Activated T-cell treated with anti-CD3 and anti-CD28 coated beads for 48 hours (primary cell): Measurements from ENCODE around the gene NPHP4.

Experiments
- DNase-seq: peaks from one replicate; pipeline ENCODE4 v3.0.0-alpha.2; 2020; ENCODE audit warnings: low read depth

NPHP4 gene

GRCh38 chr1:5828308-5828935 lies 163.8 kb downstream of the NPHP4 start:
- no peak for DNase-seq

DNA sequence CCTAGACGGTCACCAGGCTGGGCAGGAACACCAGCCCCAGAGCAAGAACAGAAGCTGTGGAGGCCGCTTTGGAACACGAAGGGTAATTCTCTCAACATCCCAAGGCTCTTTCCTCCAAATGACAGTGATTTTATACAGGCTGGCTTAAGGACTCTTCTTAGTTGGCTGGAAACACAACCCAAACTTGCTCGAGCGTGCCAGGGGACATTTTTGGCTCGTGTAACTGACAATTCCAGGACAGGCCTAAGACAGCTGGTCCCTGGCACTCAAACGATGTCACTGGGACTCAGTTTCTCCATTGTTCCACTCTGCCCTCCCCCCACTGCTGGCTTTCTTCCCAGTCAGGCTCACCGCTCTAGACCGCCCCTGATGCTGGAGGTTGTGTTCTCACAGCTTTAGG lies 164.7 kb downstream of the NPHP4 start:
- no peak for DNase-seq

DNA sequence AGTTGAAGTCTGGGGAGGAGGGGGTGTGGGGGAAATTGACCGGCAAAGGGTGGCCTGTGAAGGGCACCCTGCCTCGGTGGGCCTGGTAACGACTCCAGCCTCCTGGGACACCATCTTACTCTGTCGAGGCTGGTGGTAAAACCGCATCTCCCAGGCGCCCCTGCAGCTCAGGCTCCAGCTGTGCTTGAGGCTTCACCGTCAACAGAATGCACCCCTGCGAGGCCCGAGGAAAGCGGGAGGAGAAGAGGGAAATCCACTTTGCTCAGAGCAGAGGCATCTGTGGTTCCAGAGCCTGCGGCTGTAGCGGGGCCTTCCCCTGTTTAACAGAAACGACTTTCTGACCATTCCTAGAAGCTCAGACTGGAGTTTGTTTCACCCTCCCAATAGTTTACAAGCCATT lies 165.6 kb downstream of the NPHP4 start:
- DNase-seq: no peak

GRCh38 chr1:5822726-5823125 lies 169.5 kb downstream of the NPHP4 start:
- no peak for DNase-seq

- DNase-seq: no peak
Measured at GRCh38 chr1:5822266-5822665, 170.0 kb downstream of the NPHP4 start.

DNA sequence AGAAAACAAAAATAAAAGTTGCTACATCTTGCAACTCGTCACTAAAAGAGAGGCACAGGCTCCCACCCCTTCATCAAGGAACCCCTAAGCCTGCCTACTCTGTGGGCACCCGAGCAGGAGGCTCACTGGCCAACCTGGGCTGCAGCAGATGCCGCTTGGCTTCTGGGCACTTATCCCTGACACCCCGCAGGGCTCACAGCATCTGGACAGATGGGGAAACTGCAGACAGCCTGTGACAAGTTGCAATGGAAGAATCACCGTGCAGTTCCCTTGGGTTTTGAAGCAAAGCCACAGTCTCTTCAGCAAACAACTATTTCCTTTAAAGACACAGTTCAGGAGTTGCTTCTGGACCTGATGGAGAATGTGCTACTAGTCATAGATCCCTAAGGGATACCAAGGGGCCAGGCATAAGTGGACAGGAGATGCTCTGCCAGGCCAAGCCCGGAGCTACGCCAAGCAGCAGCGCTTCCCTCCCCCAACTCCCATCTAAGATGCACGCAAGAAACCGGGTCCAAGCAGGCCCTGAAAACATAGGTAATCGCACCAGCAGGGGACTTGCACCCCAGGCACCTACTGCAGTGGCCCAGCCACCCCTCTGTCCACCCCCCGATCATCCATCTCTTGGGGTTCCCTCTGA lies 170.6 kb downstream of the NPHP4 start:
- DNase-seq: no peak

- no peak for DNase-seq
Measured at GRCh38 chr1:5820026-5820421, 172.2 kb downstream of the NPHP4 start.

DNA sequence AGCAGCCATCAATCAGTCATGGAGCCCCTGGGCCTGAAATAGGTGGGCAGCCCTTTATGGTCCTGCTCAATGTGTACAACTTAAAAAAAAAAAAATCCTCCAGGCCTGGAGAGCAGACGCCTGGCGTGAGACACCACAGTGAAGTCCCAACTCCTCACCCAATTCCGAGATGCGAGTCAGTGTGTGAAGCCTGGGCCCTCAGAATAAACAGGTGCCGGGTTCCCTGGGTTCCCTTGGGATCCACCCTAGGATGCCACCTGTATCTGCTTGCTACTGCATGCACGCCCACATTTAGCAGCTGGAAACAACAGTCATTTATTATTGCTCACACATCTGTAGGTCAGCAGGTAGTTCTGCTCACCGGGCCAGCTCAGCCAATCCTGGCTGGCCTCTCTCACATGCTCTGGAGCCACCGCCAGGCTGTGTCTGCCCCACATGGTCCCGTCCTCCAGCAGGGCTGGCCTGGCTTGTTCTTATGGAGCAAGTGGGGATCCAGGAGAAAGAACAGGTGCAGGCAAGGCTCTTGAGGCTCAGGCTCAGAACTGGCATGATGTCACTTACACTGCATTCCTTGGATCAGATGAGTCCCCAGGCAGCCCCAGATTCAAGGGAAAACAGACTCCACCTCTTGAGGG lies 172.7 kb downstream of the NPHP4 start:
- no peak for DNase-seq

- no peak for DNase-seq
Measured at GRCh38 chr1:5818755-5819154, 173.5 kb downstream of the NPHP4 start.

DNA sequence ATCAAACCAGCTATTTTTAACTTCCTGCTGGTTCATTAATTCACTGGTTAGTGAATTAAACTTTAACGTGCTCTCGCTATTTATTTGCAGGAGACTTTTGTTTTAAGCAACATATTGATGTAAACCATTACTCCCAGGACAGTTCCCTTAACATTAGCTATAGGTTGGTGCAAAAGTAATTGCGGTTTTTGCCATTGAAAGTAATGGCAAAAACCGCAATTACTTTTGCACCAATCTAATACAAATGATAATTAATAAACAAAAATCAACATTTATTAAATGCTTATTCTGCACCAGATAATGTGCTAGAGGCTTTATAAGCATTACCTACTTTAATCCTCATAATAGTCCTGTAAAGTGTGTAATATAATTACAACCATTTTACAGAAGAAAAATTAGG lies 176.5 kb downstream of the NPHP4 start:
- no peak for DNase-seq

DNA sequence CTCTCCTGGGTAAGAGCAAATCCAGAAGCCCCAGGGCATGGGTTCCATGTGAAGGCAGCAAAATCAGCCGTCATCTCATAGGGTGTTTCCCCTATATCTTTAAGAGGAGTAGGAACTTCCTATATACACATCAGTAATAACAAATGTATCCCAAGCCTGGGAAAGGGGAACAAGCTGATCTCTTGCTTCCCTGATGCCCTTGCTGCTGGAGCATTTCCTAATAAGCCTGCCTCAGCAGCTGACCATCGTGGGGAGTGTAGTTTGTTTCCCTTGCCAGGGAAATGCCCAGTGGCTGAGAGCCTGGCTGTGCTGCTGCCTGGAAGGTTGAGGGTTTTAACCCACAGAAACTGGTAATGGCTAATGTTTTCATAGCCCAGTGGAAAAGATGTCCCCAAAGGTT lies 177.0 kb downstream of the NPHP4 start:
- no peak for DNase-seq

DNA sequence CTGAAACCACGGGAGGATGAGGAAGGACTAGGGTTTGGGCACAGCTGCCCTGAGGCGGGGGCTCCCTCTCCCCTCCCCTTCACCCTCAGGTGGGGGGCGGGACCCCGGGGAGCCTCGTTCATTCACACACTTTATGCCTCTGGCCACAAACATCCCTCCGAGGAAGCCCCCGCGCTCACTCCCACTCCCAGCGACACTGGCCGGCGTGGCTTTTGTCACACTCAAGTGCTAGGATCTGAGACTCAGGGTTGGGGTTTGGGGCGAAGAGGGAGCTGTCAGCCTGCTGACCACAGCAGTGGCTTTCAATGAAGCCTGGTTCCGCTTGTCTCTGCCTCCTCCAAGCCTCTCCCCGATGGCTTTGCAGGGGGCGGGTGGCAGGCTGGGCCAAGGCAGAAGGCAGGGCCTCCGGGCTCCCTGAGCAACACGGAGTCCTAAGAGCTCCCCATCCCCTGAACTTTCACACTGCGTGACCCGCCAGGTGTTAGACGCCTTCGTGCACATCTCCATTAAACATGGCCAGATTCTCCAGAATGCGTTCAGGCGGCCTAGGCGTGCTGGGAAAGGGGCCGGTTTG lies 178.1 kb downstream of the NPHP4 start:
- no peak for DNase-seq

DNA sequence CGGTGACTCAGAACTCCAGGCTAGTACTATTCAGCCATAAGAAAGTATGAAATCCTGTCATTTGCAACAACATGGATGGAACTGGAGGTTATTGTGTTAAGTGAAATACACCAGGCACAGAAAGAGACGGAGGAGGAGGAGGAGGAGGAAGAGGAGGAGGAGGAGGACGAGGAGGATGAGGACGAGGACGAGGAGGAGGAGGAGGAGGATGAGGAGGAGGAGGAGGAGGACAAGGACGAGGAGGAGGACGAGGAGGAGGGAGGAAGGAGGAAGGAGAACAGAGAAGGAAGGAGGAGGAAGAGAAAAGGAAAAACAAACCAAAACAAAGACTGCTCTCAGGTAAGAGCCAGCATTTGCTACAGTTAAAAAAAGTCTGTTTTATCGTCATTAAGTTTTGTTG lies 178.7 kb downstream of the NPHP4 start:
- no peak for DNase-seq
